ENCODE measurements around the gene E2F7.
"Not testable (repeated sequence)": the region's sequence is repeated elsewhere in the genome, so short reads cannot be mapped to it uniquely, and the experiment has no call there.

E2F7 gene, protein sequence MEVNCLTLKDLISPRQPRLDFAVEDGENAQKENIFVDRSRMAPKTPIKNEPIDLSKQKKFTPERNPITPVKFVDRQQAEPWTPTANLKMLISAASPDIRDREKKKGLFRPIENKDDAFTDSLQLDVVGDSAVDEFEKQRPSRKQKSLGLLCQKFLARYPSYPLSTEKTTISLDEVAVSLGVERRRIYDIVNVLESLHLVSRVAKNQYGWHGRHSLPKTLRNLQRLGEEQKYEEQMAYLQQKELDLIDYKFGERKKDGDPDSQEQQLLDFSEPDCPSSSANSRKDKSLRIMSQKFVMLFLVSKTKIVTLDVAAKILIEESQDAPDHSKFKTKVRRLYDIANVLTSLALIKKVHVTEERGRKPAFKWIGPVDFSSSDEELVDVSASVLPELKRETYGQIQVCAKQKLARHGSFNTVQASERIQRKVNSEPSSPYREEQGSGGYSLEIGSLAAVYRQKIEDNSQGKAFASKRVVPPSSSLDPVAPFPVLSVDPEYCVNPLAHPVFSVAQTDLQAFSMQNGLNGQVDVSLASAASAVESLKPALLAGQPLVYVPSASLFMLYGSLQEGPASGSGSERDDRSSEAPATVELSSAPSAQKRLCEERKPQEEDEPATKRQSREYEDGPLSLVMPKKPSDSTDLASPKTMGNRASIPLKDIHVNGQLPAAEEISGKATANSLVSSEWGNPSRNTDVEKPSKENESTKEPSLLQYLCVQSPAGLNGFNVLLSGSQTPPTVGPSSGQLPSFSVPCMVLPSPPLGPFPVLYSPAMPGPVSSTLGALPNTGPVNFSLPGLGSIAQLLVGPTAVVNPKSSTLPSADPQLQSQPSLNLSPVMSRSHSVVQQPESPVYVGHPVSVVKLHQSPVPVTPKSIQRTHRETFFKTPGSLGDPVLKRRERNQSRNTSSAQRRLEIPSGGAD

DNA sequence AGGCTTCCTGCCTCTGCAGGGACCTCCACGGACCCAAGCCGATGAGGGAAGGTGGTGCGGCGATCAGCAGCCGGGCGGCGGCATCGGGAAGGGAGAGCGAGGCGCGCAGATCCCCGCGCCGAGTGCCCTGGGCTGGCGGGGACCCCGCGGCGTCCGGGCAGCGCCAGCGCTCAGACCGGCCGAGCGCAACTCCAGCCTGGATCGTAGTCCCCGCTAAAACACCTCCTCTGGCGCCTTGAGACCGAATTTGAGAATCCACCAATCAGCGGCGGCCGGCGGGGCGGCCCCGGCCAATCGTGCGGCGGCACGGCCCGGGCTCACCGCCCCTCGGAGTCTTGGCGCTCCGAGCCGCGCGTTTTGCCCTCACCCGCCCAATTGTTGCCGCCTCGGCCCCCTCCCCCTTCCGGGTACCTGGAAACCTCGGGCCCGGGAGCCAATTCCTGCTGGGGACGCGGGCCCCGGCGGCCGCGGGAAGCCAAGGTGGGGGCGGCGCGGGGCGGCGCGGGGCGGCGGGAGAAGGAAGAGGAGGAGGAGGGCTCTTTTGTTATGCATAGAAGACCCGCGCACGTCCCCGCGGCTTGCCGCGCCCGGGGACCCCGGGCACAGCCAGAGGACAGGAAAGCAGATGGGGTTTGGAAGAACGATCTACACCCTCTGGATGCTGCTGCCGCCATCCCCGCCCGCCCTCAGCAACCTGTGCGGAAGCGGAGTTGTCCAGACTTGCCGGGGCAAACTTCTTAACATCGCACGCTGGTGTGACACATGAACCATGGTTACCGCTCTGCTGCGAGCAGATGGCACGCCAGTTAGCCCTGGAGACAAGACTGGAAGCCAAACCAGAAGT is at the start of gene E2F7:
Gene E2F7, minus strand, starts transcription at position 209 of the 844 bp plus-strand sequence. CDS start 934 bp downstream, outside the sequence.
- peak; percentile 33 to 69 (median 56) for DNase-seq

DNA sequence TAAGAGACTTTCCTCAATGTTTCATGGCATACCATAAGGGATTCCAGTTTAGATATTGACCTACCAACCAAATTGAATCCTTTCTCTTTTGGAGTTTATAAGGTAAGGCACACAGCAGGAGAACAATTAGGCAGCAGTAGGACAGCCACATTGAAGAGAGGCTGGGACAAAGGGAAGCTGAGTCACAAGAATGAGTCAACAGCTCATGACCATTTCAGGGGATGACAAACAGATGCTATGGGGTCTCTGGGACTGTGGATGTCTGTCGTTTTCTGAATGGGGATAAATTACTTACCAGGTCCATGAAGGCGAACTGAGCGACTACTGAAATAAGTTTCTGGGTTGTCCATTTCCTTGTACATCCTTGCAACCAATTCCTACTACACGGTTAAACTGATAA is 48.6 kb upstream of the E2F7 start:
- DNase-seq: no peak

DNA sequence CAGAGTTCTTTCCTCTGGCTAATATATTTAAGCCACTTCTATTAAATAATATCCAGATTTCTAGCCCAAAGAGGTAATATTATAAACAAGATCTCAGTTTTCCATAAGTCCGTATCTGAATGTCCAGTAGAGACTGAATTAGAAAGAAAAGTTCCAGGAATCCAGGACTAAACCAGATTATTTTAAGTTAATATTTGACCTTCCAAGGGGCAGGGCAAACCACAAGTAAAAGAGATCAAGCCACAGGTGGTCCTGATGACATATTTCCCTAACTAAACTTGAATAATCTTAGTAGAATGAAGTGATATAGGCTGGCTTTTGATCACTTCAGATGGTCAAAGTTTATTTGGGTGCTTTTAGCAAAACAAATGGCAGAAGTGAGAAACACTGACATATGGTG is 43.3 kb upstream of the E2F7 start:
- DNase-seq: no peak

DNA sequence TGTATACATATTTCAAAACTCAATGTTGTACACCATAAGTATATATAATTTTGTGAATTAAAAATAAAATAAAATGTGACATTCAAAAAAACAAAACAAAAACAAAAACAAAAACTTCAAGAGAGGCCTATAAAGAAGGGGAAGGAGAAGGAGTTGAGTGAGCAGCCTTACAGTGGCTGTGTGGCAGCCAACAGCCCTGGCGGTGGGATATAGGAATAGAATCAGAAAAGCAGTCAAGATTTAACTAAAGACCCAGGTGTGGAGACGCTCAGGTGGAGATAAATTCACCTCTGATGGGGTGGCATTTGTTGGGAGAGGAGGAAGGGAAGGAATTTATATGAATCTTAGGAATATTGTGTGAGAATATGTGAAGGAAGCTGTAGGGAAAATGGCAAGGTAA is 41.8 kb upstream of the E2F7 start:
- DNase-seq: no peak

DNA sequence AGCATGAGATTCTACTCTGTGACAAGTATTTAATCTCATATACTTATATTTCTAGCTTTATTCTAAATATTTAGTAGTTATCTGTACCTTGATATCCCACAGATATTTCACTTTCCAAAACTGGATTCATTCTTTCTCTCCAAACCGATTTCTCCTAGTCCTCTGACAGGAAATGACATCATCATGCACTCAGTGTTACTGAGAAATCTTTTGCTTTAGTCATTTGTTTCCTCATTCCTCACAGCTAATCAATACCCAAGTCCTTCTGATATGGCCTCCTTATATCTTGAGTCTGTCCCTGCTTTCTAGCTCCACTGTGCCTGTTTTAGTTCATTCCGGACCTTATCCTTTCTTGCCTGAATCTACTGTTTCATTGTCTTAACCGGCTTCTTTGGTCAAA is 39.4 kb upstream of the E2F7 start:
- DNase-seq: no peak

DNA sequence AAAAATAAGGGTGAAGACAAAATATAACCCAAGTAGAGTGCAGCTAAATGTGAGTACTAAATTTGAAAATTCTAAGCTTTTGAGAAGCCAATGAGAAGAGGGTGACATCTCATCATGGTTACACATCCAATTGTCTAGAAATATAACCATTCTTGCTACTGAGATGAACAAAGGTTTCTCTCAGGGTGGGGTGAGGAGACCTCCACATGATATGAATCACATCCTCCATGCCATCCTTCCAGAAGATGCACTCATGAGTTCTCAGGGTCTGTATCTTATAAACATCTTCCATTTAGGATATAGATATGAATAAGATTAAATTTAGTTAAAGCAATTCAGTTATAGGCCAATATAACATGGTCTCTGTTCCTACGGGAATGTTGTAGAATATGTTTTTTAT is 38.9 kb upstream of the E2F7 start:
- DNase-seq: no peak

DNA sequence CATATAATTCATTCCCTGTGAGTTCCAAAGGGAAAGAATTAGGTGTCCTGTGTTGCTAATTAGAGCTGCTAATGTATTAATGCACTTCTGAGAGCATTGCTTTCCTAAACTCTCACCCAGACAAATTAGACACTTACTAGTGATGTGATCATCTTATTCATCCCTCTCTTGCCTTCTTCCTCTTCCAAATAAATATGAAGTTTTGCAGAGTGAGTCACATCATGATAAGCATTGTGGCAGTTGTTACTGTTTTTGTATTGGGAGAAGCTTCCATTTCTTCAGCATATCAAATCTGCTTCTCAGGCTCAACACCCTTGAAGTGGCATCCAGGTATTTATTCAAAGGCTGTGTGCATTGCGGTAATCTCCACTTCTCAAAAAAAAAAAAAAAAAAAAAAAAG is 37.3 kb upstream of the E2F7 start:
- DNase-seq: no peak

DNA sequence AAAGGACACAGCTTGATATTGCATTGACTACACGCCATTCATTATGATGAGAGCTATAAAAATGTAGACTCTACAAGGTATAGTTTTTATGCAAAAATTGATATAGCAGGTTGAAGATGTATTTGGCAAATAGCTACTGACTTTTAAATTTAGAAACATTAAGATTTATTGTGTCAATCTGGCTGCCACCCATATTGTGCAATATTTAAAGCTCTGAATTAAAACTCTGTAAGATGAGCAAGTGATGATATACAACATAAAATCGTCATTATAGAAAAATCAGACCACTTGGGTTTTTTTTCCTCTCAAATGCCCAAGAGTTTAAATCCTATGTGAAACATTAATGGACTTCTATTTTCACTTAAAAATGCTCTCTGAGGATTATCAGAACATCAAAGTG is 36.8 kb upstream of the E2F7 start:
- DNase-seq: no peak

DNA sequence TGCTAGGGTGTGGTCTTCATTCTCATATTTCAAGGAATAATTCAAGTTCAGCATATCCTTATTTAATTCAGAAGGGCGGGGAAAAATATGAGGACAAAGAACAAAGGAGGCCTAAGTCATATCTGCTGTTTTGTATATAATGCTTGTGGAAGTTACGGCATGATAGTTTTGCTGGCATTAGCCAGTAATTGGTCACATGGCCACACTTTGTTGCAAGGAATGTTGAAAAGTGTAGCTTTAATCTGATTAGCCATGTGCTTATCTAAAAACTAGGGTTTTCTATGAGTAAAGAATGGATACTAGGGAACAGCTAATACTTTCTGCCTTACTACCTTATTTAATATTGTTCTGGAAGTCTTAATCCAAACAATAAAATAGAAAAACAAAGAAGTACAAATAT is 34.4 kb upstream of the E2F7 start:
- DNase-seq: no peak

DNA sequence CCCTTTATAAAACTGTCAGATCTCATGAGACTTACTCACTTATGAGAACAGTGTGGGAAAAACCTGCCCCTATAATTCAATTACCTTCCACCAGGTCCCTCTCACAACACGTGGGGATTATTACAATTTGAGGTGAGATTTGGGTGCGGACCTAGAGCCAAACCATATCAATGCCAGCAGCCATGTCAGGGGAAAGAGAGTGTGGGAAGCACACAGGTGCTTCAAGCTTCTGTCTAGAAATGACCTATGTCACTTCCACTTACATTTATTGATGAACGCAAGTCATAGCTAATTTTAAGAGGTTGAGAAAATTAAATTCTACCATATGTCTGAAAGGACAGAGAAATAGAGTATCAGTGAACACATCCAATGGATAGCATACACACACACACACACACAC is 32.5 kb upstream of the E2F7 start:
- DNase-seq: no peak

DNA sequence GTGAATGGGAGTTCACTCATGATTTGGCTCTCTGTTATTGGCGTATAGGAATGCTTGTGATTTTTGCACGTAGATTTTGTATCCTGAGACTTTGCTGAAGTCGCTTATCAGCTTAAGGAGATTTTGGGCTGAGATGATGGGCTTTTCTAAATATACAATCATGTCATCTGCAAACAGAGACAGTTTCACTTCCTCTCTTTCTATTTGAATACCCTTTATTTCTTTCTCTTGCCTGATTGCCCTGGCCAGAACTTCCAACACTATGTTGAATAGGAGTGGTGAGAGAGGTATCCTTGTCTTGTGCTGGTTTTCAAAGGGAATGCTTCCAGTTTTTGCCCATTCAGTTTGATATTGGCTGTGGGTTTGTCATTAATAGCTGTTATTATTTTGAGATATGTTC is 26.9 kb upstream of the E2F7 start:
- DNase-seq: not testable (repeated sequence)

DNA sequence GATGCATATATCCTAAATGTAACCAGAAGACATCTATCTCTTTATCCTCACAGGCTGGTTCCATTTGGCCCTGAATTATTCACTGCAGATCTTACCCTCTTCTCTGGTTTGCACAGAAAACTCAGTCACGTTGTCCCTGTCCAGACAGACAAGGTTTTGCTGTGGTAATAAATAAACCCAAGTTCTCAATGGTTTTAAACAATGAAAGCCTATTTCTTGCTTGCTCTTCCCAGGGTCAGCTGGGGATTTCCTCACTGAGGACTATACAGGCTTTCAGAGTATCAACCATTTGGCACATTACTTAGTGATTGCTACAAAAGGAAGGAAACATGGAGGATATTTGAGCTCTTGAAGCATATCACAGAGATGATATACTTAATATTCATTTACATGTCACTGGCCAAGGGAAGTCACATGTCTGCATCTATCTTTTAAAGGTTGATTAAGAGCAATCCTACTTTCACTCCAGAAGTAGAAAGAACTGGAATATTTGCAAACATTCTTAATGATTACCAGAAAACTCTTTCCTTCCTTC is 24.4 kb upstream of the E2F7 start:
- no peak for DNase-seq

DNA sequence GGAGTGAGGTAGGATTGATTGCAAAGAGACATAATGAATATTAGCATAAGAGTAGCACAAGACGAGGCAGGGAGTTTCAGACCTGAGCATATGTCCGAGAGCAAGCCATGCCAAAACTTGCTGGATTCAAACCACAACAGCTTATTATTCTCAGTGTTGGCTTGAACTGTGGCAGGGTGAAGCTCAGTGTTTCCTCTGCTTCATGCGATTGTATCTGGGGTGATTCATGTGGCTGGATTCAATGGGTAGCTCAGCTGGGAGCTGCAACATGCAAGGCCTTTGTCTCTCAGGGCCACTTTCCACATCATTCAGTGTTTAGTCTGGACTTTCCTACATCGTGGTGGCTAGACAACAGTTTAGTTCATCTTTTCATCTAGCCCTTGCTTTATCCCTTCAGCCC is 22.1 kb upstream of the E2F7 start:
- no peak for DNase-seq

DNA sequence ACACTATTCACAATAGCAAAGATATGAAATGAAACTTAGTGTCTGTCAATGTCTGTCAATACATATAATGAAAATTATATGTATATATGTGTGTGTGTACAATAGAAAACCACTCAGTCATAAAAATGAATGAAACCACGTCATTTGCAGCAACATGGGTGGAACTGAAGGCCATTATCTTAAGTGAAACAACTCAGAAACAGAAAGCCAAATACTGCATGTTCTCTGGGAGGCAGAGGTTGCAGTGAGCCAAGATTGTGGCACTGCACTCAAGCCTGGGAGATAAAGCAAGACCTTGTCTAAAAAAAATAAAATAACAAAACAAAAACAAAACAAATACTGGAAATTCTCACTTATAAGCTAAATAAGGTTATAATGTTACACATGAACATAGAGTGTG is 16.7 kb upstream of the E2F7 start:
- DNase-seq: no peak

DNA sequence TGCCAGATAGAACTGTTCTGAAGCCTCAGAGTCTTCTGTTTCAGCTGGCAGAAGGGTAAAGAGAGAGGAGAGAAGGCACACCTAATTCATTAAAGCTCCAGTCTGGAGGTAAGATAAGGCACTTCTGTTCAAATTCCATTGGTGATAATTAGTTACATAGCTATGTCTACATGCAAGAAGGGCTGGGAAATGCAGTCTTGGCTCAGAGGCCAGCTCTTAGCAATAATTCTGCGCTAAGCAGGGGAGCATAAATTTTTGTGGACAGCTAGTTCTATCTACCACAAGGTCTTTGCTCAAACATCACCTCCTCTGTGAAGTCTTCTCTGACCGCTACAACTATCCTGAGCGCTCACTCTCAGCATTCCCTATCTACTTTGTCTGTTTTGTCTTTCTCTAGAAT is 14.3 kb upstream of the E2F7 start:
- DNase-seq: no peak

DNA sequence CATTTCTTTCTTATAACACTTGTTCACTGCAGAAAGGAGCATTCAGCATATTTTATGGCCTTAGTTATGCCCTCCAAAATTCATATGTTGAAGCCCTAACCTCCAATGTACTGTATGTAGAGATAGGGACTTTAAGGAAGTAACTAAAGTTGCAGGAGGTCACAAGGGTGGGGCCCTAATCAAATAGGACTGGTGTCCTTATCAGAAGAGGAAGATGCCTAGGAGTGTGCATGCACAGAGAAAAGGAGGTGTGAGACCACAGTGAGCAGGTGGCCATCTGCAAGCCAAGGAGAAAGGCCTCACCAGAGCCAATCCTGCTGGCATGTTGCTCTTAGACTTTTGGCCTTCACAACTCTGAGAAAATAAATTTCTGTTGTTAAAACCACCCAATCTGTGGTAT is 12.9 kb upstream of the E2F7 start:
- DNase-seq: no peak

DNA sequence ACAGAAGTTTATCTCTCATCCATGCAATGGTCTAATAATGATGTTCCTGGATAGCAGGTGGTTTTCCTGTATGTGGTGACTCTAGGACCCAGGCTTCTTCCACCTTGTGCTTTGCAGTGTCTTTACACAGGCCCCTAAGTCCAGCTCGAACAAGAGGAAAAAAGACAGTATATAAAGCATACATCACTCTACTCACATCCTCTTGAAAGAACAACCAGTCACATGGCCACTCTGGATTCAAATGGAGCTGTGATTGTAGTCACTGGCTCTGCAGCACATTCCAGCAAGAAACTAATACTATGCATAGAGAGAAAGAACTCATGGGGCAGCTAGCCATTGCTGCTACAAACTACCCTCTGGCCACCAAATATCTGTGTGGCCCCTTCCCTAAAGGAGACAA is 11.5 kb upstream of the E2F7 start:
- DNase-seq: no peak

DNA sequence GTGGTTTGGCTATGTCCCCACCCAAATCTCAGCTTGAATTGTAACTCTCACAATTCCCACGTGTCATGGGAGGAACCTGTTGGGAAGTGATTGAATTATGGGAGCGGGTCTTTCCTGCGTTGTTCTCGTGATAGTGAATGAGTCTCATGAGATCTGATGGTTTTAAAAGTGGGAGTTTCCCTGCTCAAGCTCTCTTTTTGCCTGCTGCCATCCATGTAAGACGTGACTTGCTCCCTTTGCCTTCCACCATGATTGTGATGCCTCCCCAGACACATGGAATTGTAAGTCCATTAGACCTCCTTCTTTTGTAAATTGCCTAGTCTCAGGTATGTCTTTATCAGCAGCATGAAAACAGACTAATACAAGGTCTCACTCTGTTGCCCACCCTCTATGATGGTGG is 8.5 kb upstream of the E2F7 start:
- DNase-seq: not testable (repeated sequence)

DNA sequence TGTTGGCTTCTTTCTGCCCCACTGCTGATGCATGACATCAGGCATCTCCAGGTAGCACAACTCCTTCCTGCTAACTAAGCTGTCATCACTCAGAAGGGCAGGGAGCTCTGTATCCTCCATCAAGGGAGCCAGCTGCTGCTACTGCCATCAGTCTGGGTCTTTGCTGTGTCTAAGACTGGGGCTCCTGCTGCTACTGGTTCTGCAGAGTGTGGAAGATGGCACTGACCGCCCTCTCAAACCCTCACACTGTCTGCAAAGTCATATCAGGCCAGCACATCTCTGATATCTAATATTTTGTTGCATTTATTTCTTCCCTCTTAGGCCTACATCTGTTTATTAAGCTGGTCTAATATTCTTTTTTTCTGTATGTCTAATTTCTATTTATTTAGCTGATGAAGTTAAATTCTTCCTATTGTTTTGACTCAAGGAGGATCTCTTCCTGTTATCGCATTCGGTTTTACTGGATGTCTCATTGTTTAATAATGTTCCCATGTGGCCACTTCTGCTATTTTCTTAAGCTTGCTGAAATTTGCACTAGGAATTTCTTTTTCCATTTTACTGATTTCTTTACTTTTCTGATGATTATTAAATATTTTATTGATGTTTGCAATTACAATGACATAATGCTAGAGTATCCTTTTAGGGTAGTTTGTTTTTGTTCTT is 7.6 kb upstream of the E2F7 start:
- peak in 1 of 6 experiments; percentile 0 for DNase-seq

DNA sequence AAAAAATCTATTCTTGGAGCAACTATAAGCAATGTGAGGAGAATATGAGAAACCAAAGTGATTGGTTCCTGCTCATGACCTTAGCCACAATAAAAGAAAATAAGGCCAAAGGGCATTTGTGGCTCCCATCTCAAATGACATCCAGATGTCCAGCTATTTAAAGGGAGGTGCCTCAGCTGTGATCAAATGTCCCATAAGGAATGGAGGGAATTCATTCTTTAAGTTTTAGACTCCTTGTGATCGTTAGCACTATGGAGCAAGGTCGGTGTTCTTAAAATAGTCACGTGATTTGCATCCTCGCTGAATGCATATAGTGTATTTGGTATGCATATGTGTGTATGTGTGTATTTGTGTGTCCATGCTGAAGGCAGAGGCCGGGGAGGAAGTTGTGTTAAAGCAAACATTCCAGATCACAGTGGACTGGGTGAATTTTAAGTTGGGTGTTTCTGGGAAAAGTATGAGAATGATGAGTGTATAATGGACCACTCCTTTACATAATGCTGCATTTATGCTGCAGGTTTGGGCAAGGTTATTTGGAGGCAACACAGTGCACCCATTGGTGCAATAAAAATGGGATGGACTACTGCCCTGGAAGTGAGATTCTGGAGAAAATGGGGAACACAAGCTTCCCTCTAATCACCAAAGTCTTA is 5.6 kb upstream of the E2F7 start:
- DNase-seq: no peak

DNA sequence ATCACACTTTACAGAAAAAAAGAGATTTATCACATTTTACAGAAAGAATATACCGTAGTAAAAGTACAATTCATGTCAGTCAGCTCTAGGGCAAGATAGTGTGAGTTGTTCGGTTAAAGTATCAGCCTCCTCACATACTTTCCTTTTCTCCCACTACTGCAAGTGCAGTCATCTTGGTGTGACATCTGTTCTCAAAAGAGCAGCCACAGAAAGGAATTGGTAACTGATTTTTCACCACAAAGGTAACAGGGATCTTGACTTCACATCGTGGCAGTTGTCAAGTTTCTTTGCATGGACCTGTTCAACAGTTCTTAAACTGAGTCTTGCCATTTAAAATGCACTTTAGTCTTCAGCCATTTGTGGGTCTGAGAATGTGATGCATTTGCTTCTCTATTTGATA is 5.0 kb upstream of the E2F7 start:
- no peak for DNase-seq

DNA sequence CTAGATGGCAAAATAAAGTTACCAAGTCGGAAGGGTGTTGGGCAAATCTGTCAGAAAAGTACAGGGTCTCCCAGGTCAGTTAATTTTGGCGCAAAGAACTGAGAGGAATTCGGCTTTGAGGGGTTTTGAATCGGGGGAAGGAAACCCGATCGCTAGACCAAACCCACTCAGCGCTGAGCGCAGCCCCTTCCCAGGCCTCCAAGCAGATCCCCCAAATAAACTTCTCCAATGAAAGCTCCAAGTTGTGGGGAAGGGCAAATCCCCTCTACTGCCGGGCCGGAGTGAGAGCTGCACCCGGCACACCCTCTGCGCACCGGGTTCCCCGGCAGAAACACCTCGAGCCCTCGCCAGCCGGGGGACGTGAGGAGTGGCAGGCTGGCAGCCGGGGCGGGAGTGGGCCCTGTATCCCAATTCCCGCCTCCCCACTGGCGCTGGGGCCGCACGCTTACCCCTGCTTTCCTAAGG is 441 bp downstream of the E2F7 start:
- peak in 1 of 6 experiments; percentile 57 for DNase-seq

Measured in stimulated activated naive CD4-positive, alpha-beta T cell (primary cell).